Measurements from ENCODE around the gene SPRR2D. TPM values are rescaled to one million over a fixed set of nuclear protein-coding genes. Genes with fewer than 3 reads are reported as not detected.

Gene SPRR2D
- total and polyA plus RNA-seq, 2 of the 8 experiments (the other 6 are each of a cell fraction or from before 2014, with no cell fraction given): not detected

DNA sequence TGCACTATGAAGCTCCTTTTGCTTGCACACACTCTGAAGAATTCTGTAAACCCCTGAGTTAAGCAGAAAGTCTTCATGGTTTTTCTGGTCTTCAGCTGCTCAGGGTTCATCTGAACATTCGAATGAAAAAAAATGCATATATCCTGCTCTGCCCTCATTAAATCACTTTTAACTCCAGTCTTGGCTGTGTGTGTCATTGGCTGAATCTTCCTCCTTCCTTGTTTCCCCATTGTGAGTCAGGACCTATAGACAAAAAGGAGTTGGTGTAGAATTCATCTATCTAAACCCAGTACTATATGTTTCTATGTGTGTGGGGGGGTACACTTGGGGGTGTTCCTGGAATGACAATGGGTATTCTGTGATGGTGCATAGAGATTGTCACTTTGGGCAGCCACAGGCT, 16.5 kb downstream of the SPRR2D start (continued):
- TF ChIP-seq, protein P1, sequence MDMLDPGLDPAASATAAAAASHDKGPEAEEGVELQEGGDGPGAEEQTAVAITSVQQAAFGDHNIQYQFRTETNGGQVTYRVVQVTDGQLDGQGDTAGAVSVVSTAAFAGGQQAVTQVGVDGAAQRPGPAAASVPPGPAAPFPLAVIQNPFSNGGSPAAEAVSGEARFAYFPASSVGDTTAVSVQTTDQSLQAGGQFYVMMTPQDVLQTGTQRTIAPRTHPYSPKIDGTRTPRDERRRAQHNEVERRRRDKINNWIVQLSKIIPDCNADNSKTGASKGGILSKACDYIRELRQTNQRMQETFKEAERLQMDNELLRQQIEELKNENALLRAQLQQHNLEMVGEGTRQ (IDR thresholded peaks at IDR 0.05; ENCODE audit: low read length): no peak
